Measurements from ENCODE around the gene KMT2B.
"Not testable (repeated sequence)": the region's sequence is repeated elsewhere in the genome, so short reads cannot be mapped to it uniquely, and the experiment has no call there.

KMT2B gene

GRCh38 chr19:35712567-35713505, 5.0 kb upstream of the KMT2B start:
- DNase-seq (ENCODE audit: low read depth) = no peak

GRCh38 chr19:35713506-35713850, 4.3 kb upstream of the KMT2B start:
- DNase-seq (ENCODE audit: low read depth) = no peak

GRCh38 chr19:35713904-35714495, 3.8 kb upstream of the KMT2B start:
- no peak for DNase-seq (ENCODE audit: low read depth)

GRCh38 chr19:35714601-35715354, 3.0 kb upstream of the KMT2B start:
- DNase-seq (ENCODE audit: low read depth) = no peak

- no peak for DNase-seq (ENCODE audit: low read depth)
Measured at GRCh38 chr19:35715355-35715809, 2.4 kb upstream of the KMT2B start.

GRCh38 chr19:35715981-35716800, 1.6 kb upstream of the KMT2B start:
- DNase-seq (ENCODE audit: low read depth) = peak; percentile 58

- peak; percentile 97 for DNase-seq (ENCODE audit: low read depth)
Measured at GRCh38 chr19:35716801-35717664, 770 bp upstream of the KMT2B start.

- DNase-seq (ENCODE audit: low read depth) = peak; percentile 47
Measured at GRCh38 chr19:35718345-35719041, 690 bp downstream of the KMT2B start.

GRCh38 chr19:35719402-35720162, 1.8 kb downstream of the KMT2B start:
- DNase-seq (ENCODE audit: low read depth) = no peak

GRCh38 chr19:35720163-35720524, 2.3 kb downstream of the KMT2B start:
- DNase-seq (ENCODE audit: low read depth) = no peak

- DNase-seq (ENCODE audit: low read depth) = no peak
Measured at GRCh38 chr19:35720648-35721047, 2.8 kb downstream of the KMT2B start.

GRCh38 chr19:35721374-35721773, 3.6 kb downstream of the KMT2B start:
- DNase-seq (ENCODE audit: low read depth) = no peak

GRCh38 chr19:35722461-35722860, 4.7 kb downstream of the KMT2B start:
- DNase-seq (ENCODE audit: low read depth) = no peak

- DNase-seq (ENCODE audit: low read depth) = no peak
Measured at GRCh38 chr19:35722897-35723296, 5.1 kb downstream of the KMT2B start.

GRCh38 chr19:35723671-35724070, 5.9 kb downstream of the KMT2B start:
- DNase-seq (ENCODE audit: low read depth) = no peak

GRCh38 chr19:35724132-35724531, 6.3 kb downstream of the KMT2B start:
- DNase-seq (ENCODE audit: low read depth) = not testable (repeated sequence)

- no peak for DNase-seq (ENCODE audit: low read depth)
Measured at GRCh38 chr19:35724560-35724959, 6.8 kb downstream of the KMT2B start.

- no peak for DNase-seq (ENCODE audit: low read depth)
Measured at GRCh38 chr19:35725216-35725861, 7.5 kb downstream of the KMT2B start.

All from EH (cell line).